H1 (cell line): ENCODE data around the gene GCLM. TPM values are rescaled to one million over a fixed set of nuclear protein-coding genes. Genes with fewer than 3 reads are reported as not detected.

Experiments used
- CREB1 ChIP-seq: IDR thresholded peaks from 2 replicates; pipeline ENCODE4 v1.6.1; 2012; ENCODE audit warnings: inconsistent platforms
- JUN ChIP-seq: IDR thresholded peaks from 2 replicates; pipeline ENCODE4 v1.6.1; 2011; ENCODE audit warnings: low read depth, mild to moderate bottlenecking, improper control_type of control experiment, low read length
- JUND ChIP-seq: IDR thresholded peaks from 2 replicates; pipeline ENCODE4 v1.6.1; 2011; ENCODE audit warnings: mild to moderate bottlenecking, improper control_type of control experiment, low read length
- RNF2 ChIP-seq: fragments of 200-900, 300-1000 bp; sonication (generic); IDR thresholded peaks from 2 replicates; pipeline ENCODE4 v1.7.1; 2016; ENCODE audit warnings: borderline replicate concordance, low read depth, mild to moderate bottlenecking, antibody characterized with exemption, low read length; ENCODE audit not compliant: poor library complexity, severe bottlenecking; ENCODE audit errors: missing control alignments
- RXRA ChIP-seq: IDR thresholded peaks from 2 replicates; pipeline ENCODE4 v1.6.1; 2011; ENCODE audit warnings: low read depth, mild to moderate bottlenecking, low read length, moderate library complexity; ENCODE audit not compliant: insufficient read depth
- SP2 ChIP-seq: IDR thresholded peaks from 2 replicates; pipeline ENCODE4 v1.6.1; 2012; ENCODE audit warnings: mild to moderate bottlenecking, low read length, inconsistent platforms
- SRF ChIP-seq: IDR thresholded peaks from 2 replicates; pipeline ENCODE4 v1.6.1; 2011; ENCODE audit warnings: mild to moderate bottlenecking, low read depth, low read length, moderate library complexity
- microRNA counts: library from miRNA; unstranded; fragments of <30 nt; microRNA quantifications from one replicate; lab custom pipeline; 2015
- microRNA-seq, 2 experiments: library from miRNA; unstranded; fragments of <30 nt; microRNA quantifications; one replicate each; pipeline versions ENCODE4 to v1.2.0, GENCODE V29; 2016 to 2020; ENCODE audit warnings: borderline microRNAs expressed in 2 of 2, borderline number of aligned reads in 2 of 2, borderline replicate concordance in 1 of 2
- polyA plus RNA-seq, 7 experiments: library from polyadenylated mRNA; depleted of rRNA in 3 of 7; stranded (reverse) in 5 of 7; unstranded in 2 of 7; fragments of >200 nt in 5 of 7; fragments of 200-250 nt in 2 of 7; gene quantifications; 1 replicate in 5 of 7; 2 replicates in 1 of 7; 4 replicates in 1 of 7; pipeline versions ENCODE4 v1.2.1 to v1.2.3, GENCODE V29; 2011 to 2013; ENCODE audit warnings: missing spikeins in 2 of 7, mixed read lengths in 2 of 7
- small RNA-seq: library from polyadenylated mRNA; stranded (forward); fragments of <200 nt; extraction: miRNeasy Mini kit (QIAGEN cat#:217004); gene quantifications from one replicate; pipeline ENCODE3, GENCODE V24; 2013; ENCODE audit not compliant: insufficient read depth
- total RNA-seq: library from RNA; stranded (reverse); fragmentation: NEBNext Ultra II Directional; extraction: Animal tissue kit (Norgen Biotek cat#: 25700); gene quantifications from 2 replicates; pipeline ENCODE4 v1.2.1, GENCODE V29; 2021

Gene GCLM
- total and polyA plus RNA-seq, 2 of the 8 experiments (the other 6 are each of a cell fraction or from before 2014, with no cell fraction given) = 3.1 to 12.8 TPM

- TF ChIP-seq JUN (no peak), RNF2 (no peak), SP2 (no peak), CREB1 (no peak), RXRA (no peak), SRF (no peak), JUND (no peak)
These were observed 71.3 kb downstream of the GCLM start (continued) for GRCh38 chr1:93837961-93838360.

MicroRNAs within 50 kb of the gene (microRNA counts, 767-probe panel; counts per million panel counts)
- 879 counts per million, percentile 95 among the panel's probes with 10 or more counts for microRNA hsa-miR-760 (lab: Ali Mortazavi, UCI)

Small RNA genes lying within 50 kb of the gene (microRNA-seq; reads per million reads assigned to microRNA genes)
- gene MIR760 = 6.7 to 8.0 reads per million in 2 experiments

Small RNA genes lying within 50 kb of the gene (small RNA-seq; reads per million reads assigned to genes)
- gene AL117351.2 (not detected), gene MIR760 (4.6 reads per million, percentile 58 among the genes with 10 or more reads in this experiment)

Other genes with a start within 250 kb of the GCLM start
- 8.3 and 9.2 TPM in 2 replicates for gene BCAR3, start 227.6 kb downstream of the GCLM start, total RNA-seq
- gene BCAR3, start 227.6 kb downstream of the GCLM start, polyA plus RNA-seq (2011; rRNA removed) = 5.6 and 7.3 TPM in 2 replicates
- 80.4 and 84.2 TPM in 2 replicates for gene DNTTIP2, start 30.2 kb downstream of the GCLM start, total RNA-seq
- gene DNTTIP2, start 30.2 kb downstream of the GCLM start, polyA plus RNA-seq (2011; rRNA removed) = 3.1 and 6.3 TPM in 2 replicates
- gene ABCA4, start 211.7 kb upstream of the GCLM start, total RNA-seq = not detected in 2 replicates
- 0.06 TPM in 2 replicates for gene ABCA4, start 211.7 kb upstream of the GCLM start, polyA plus RNA-seq (2011; rRNA removed)